ENCODE results near the gene PLD6.

DNA sequence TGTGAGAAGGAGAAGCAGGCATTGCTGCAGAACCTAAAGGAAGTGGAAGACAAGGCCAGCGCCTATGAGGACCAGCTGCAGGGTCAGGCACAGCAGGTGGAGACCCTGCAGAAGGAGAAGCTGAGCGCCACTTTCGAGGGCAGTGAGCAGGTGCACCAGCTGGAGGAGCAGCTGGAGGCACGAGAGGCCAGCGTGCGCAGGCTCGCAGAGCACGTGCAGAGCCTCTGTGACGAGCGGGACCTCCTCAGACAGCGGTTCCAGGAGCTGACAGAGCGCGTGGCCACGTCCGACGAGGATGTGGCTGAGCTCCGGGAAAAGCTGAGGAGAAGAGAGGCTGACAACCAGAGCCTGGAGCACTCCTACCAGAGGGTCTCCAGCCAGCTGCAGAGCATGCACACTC, 41.5 kb downstream of the PLD6 start:
- TF ChIP-seq, protein P1, sequence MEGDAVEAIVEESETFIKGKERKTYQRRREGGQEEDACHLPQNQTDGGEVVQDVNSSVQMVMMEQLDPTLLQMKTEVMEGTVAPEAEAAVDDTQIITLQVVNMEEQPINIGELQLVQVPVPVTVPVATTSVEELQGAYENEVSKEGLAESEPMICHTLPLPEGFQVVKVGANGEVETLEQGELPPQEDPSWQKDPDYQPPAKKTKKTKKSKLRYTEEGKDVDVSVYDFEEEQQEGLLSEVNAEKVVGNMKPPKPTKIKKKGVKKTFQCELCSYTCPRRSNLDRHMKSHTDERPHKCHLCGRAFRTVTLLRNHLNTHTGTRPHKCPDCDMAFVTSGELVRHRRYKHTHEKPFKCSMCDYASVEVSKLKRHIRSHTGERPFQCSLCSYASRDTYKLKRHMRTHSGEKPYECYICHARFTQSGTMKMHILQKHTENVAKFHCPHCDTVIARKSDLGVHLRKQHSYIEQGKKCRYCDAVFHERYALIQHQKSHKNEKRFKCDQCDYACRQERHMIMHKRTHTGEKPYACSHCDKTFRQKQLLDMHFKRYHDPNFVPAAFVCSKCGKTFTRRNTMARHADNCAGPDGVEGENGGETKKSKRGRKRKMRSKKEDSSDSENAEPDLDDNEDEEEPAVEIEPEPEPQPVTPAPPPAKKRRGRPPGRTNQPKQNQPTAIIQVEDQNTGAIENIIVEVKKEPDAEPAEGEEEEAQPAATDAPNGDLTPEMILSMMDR (IDR thresholded peaks at IDR 0.05): no peak
- no peak for TF ChIP-seq POLR2A (IDR thresholded peaks at IDR 0.05)
